ENCODE measurements around the gene GARIN5B. TPM values are rescaled to one million over a fixed set of nuclear protein-coding genes. Genes with fewer than 3 reads are reported as not detected.
"Not testable (repeated sequence)": the region's sequence is repeated elsewhere in the genome, so short reads cannot be mapped to it uniquely, and the experiment has no call there.

The GARIN5B gene
- total and polyA plus RNA-seq, 12 donors: not detected

GRCh38 chr19:55333870-55334269 lies 29.2 kb downstream of the GARIN5B start:
- TF ChIP-seq POLR2A (IDR thresholded peaks at IDR 0.05): no peak
- Histone ChIP-seq H3K27ac (no peak overlapping the region), H3K9me3 (replicated peaks in 1 of 3) (no peaks in the 10 kb centered on the region), H3K27me3 (peaks cover 3% of the 10 kb centered on the region), H3K4me1 (replicated peaks in 1 of 2) (no peaks in the 10 kb centered on the region), H3K36me3 (replicated peaks in 1 of 2) (no peaks in the 10 kb centered on the region), H3K4me3 (no peak overlapping the region)
- WGBS, 4 donors: 78 to 83% (median 79%) methylated on average over 11 of the region's 11 CpGs
- DNase-seq: no peak
- intact Hi-C loops (cut with DNase I): no loop called here

GRCh38 chr19:55329791-55330190 lies 33.3 kb downstream of the GARIN5B start:
- DNase-seq; intact Hi-C loops (cut with DNase I); H3K27ac ChIP-seq; H3K4me3 ChIP-seq; H3K27me3 ChIP-seq; H3K36me3 ChIP-seq (replicated peaks in 1 of 2); H3K4me1 ChIP-seq (replicated peaks in 1 of 2); H3K9me3 ChIP-seq (replicated peaks in 1 of 3): not testable (repeated sequence)
- WGBS, 4 donors: 82 to 89% (median 85%) methylated on average over 6 of the region's 6 CpGs

- H3K4me3 ChIP-seq; H3K36me3 ChIP-seq (replicated peaks in 1 of 2); DNase-seq; H3K9me3 ChIP-seq (replicated peaks in 1 of 3); H3K27me3 ChIP-seq; H3K4me1 ChIP-seq (replicated peaks in 1 of 2); intact Hi-C loops (cut with DNase I); H3K27ac ChIP-seq: not testable (repeated sequence)
- WGBS, 4 donors: 62 to 82% (median 71%) methylated on average over 4 of the region's 4 CpGs
Measured at GRCh38 chr19:55328774-55329318, 34.2 kb downstream of the GARIN5B start.

GRCh38 chr19:55325172-55325571 lies 37.9 kb downstream of the GARIN5B start, which contains the start of gene TMEM150B:
TSS of gene TMEM150B (minus strand) at chr19:55325341. CDS start at chr19:55321036, 4,305 bp downstream.
- no peak within 1 kb of the TSS for H3K4me3 ChIP-seq
- 69 to 84% (median 74%) methylated on average over 10 to 14 of the region's 14 CpGs for WGBS, 4 donors
- H3K27ac ChIP-seq: peak within 1 kb of the TSS; percentile 22 to 77 (median 60)
- H3K4me1 ChIP-seq (replicated peaks in 1 of 2): peaks cover 0 to 4% of the 10 kb centered on the region in 2 donors
- H3K36me3 ChIP-seq (replicated peaks in 1 of 2): no peaks in the 10 kb centered on the region
- no peak for DNase-seq
- no peaks in the 10 kb centered on the region for H3K27me3 ChIP-seq
- no peaks in the 10 kb centered on the region for H3K9me3 ChIP-seq (replicated peaks in 1 of 3)
- intact Hi-C loops (cut with DNase I): no loop called here
- TF ChIP-seq POLR2A (IDR thresholded peaks at IDR 0.05): no peak
- TF ChIP-seq, protein P1, sequence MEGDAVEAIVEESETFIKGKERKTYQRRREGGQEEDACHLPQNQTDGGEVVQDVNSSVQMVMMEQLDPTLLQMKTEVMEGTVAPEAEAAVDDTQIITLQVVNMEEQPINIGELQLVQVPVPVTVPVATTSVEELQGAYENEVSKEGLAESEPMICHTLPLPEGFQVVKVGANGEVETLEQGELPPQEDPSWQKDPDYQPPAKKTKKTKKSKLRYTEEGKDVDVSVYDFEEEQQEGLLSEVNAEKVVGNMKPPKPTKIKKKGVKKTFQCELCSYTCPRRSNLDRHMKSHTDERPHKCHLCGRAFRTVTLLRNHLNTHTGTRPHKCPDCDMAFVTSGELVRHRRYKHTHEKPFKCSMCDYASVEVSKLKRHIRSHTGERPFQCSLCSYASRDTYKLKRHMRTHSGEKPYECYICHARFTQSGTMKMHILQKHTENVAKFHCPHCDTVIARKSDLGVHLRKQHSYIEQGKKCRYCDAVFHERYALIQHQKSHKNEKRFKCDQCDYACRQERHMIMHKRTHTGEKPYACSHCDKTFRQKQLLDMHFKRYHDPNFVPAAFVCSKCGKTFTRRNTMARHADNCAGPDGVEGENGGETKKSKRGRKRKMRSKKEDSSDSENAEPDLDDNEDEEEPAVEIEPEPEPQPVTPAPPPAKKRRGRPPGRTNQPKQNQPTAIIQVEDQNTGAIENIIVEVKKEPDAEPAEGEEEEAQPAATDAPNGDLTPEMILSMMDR (IDR thresholded peaks at IDR 0.05): no peak

GRCh38 chr19:55324662-55325061 lies 38.4 kb downstream of the GARIN5B start:
- H3K27ac ChIP-seq: peak overlapping the region in 4 of 5 donors; percentile 22 to 77 (median 44)
- H3K9me3 ChIP-seq (replicated peaks in 1 of 3): no peaks in the 10 kb centered on the region
- intact Hi-C loops (cut with DNase I): no loop called here
- DNase-seq: no peak
- H3K27me3 ChIP-seq: no peaks in the 10 kb centered on the region
- H3K4me1 ChIP-seq (replicated peaks in 1 of 2): peaks cover 0 to 4% of the 10 kb centered on the region in 2 donors
- no peak overlapping the region for H3K4me3 ChIP-seq
- H3K36me3 ChIP-seq (replicated peaks in 1 of 2): no peaks in the 10 kb centered on the region
- WGBS, 4 donors: 72 to 89% (median 77%) methylated on average over 6 of the region's 6 CpGs
- TF ChIP-seq POLR2A (IDR thresholded peaks at IDR 0.05): no peak
- TF ChIP-seq, protein P1 (IDR thresholded peaks at IDR 0.05): no peak

Measured in adrenal gland (tissue), 12 donors.